A673 (cell line): ENCODE measurements around the gene CLDN14. TPM values are rescaled to one million over a fixed set of nuclear protein-coding genes. Genes with fewer than 3 reads are reported as not detected.
A peak's percentile ranks its signal among the peaks of the same experiment; 100 is the strongest.

Source experiments
- BruUV-seq: library from RNA; stranded (reverse); fragments of 400-500 nt; replicated peaks from 2 replicates; lab custom pipeline; 2021; lab: Mats Ljungman, UMichigan
- CTCF ChIA-PET: fragments of 300-600 bp; sonication (Branson Sonifier 250); formaldehyde crosslinking; loops from one replicate; lab custom pipeline; 2022; ENCODE audit warnings: antibody characterized with exemption; lab: Charles Lee
- POLR2A ChIA-PET: fragments of 300-600 bp; sonication (Branson Sonifier 250); formaldehyde crosslinking; loops from one replicate; lab custom pipeline; 2022; ENCODE audit warnings: antibody characterized with exemption; ENCODE audit not compliant: low non-redundant PET; lab: Charles Lee
- DNase-seq: peaks from one replicate; pipeline ENCODE4 v3.0.0-alpha.2; 2015; ENCODE audit warnings: low spot score
- H3K27ac ChIP-seq: fragments of 200-600 bp; sonication (generic); 2 replicates; pipeline ENCODE4 v1.5.1; 2016; ENCODE audit warnings: mixed run types, low read depth, mild to moderate bottlenecking, mixed read lengths, antibody characterized with exemption, low read length; ENCODE audit not compliant: poor library complexity, severe bottlenecking
- H3K27me3 ChIP-seq: fragments of 200-600 bp; sonication (generic); replicated peaks from 2 replicates; pipeline ENCODE4 v1.6.1; 2017; ENCODE audit warnings: mixed run types, low read depth, mild to moderate bottlenecking, mixed read lengths, antibody characterized with exemption, low read length; ENCODE audit not compliant: insufficient read depth, poor library complexity
- H3K36me3 ChIP-seq: fragments of 200-600 bp; sonication (generic); 2 replicates; pipeline ENCODE4 v1.6.1; 2016; ENCODE audit warnings: mixed run types, mild to moderate bottlenecking, mixed read lengths, antibody characterized with exemption, low read length; ENCODE audit not compliant: insufficient read depth, poor library complexity, severe bottlenecking
- H3K4me1 ChIP-seq: fragments of 200-600 bp; sonication (generic); 2 replicates; pipeline ENCODE4 v1.6.1; 2017; ENCODE audit warnings: mixed run types, mild to moderate bottlenecking, mixed read lengths, antibody characterized with exemption, low read length; ENCODE audit not compliant: insufficient read depth, poor library complexity, severe bottlenecking
- H3K4me3 ChIP-seq: fragments of 200-600 bp; sonication (generic); 2 replicates; pipeline ENCODE4 v1.5.1; 2016; ENCODE audit warnings: low read depth, mixed run types, mild to moderate bottlenecking, mixed read lengths, low read length; ENCODE audit not compliant: poor library complexity, severe bottlenecking
- H3K9me3 ChIP-seq: fragments of 200-600 bp; sonication (generic); 2 replicates; pipeline ENCODE4 v1.6.1; 2016; ENCODE audit warnings: mixed run types, low read depth, mild to moderate bottlenecking, mixed read lengths, antibody characterized with exemption, low read length; ENCODE audit not compliant: poor library complexity, severe bottlenecking
- CTCF ChIP-seq: fragments of 300-800, 200-600 bp; sonication (generic); conservative IDR thresholded peaks from 2 replicates; pipeline ENCODE4 v1.5.1; 2017; ENCODE audit warnings: low read depth, mild to moderate bottlenecking, antibody characterized with exemption, low read length, moderate library complexity, mixed read lengths
- EZH2 ChIP-seq: fragments of 200-600 bp; sonication (generic); IDR thresholded peaks from 2 replicates; pipeline ENCODE4 v1.6.1; 2017; ENCODE audit warnings: borderline replicate concordance, low read depth, mild to moderate bottlenecking, mixed read lengths, antibody characterized with exemption, low read length; ENCODE audit not compliant: poor library complexity, severe bottlenecking
- intact Hi-C: fragments of 100-400 bp; cut with micrococcal nuclease; formaldehyde crosslinking; loops from one replicate; pipeline ENCODE4 v1.10.0; 2022; ENCODE audit not compliant: unreplicated experiment
- total RNA-seq: library from RNA; stranded (reverse); gene quantifications from 2 replicates; pipeline ENCODE4 v1.2.3, GENCODE V29; 2021

Gene CLDN14
- total RNA-seq, 1 experiment from 2014 or later: not detected

GRCh38 chr21:36419241-36419640 is 60.7 kb downstream of the CLDN14 start:
- ChIA-PET POLR2A (no interaction called here), CTCF (interaction anchor here (0.6 to 0.7 kb wide), 3 partner anchors 21 to 227 kb away, joined by 3 to 4 read pairs (median 3); no protein-coding TSS in a partner anchor)
- Histone ChIP-seq H3K4me1 (peaks cover 27% of the 10 kb centered on the region), H3K9me3 (no peaks in the 10 kb centered on the region), H3K4me3 (no peak overlapping the region), H3K27me3 (no peaks in the 10 kb centered on the region), H3K27ac (peak overlapping the region; percentile 52), H3K36me3 (peaks cover 27% of the 10 kb centered on the region)
- DNase-seq: no peak
- no peak for TF ChIP-seq EZH2
- TF ChIP-seq CTCF: no peak
- BruUV-seq: no TSS peak
- intact Hi-C loops: no loop called here

- no peaks in the 10 kb centered on the region for H3K27me3 ChIP-seq
- H3K27ac ChIP-seq: no peak overlapping the region
- intact Hi-C loops: no loop called here
- POLR2A ChIA-PET: no interaction called here
- peaks cover 9% of the 10 kb centered on the region for H3K4me1 ChIP-seq
- peaks cover 55% of the 10 kb centered on the region for H3K36me3 ChIP-seq
- H3K4me3 ChIP-seq: no peak overlapping the region
- H3K9me3 ChIP-seq: no peaks in the 10 kb centered on the region
- no TSS peak for BruUV-seq
- CTCF ChIA-PET: no interaction called here
- no peak for TF ChIP-seq CTCF
- no peak for TF ChIP-seq EZH2
- DNase-seq: no peak
Observed at GRCh38 chr21:36415375-36415774, 64.5 kb downstream of the CLDN14 start.

GRCh38 chr21:36412916-36413315 is 67.0 kb downstream of the CLDN14 start:
- CTCF ChIA-PET: no interaction called here
- Histone ChIP-seq H3K27me3 (no peaks in the 10 kb centered on the region), H3K27ac (no peak overlapping the region), H3K36me3 (peaks cover 68% of the 10 kb centered on the region), H3K9me3 (no peaks in the 10 kb centered on the region), H3K4me1 (no peaks in the 10 kb centered on the region), H3K4me3 (no peak overlapping the region)
- DNase-seq: no peak
- POLR2A ChIA-PET: no interaction called here
- intact Hi-C loops: no loop called here
- no peak for TF ChIP-seq EZH2
- TF ChIP-seq CTCF: no peak
- BruUV-seq: no TSS peak
